Right renal pelvis (tissue), 4 donors: ENCODE results near the gene SRRD. TPM values are rescaled to one million over a fixed set of nuclear protein-coding genes. Genes with fewer than 3 reads are reported as not detected.
"Not testable (repeated sequence)": the region's sequence is repeated elsewhere in the genome, so short reads cannot be mapped to it uniquely, and the experiment has no call there.

Experiments used
- DNase-seq, 4 donors: peaks; one replicate each; pipeline ENCODE4 v3.0.0-alpha.2; 2013; ENCODE audit warnings: low read depth in 4 of 4, low spot score in 3 of 4, missing footprints in 1 of 4
- polyA plus RNA-seq, 4 donors: library from polyadenylated mRNA; unstranded; fragments of 120-200 nt; gene quantifications; one replicate each; pipeline ENCODE4 v1.2.1, GENCODE V29; 2013; ENCODE audit not compliant: insufficient read length in 4 of 4

Gene SRRD, protein sequence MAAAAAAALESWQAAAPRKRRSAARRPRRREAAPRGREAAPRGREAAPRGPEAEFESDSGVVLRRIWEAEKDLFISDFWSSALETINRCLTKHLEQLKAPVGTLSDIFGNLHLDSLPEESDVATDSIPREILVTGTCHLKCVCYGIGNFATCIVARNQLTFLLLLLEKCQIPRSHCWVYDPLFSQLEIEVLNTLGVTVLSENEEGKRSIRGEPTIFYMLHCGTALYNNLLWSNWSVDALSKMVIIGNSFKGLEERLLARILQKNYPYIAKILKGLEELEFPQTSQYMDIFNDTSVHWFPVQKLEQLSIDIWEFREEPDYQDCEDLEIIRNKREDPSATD
- polyA plus RNA-seq = 10 to 100 TPM; 28.3 to 38.1 (median 34.5) TPM

DNA sequence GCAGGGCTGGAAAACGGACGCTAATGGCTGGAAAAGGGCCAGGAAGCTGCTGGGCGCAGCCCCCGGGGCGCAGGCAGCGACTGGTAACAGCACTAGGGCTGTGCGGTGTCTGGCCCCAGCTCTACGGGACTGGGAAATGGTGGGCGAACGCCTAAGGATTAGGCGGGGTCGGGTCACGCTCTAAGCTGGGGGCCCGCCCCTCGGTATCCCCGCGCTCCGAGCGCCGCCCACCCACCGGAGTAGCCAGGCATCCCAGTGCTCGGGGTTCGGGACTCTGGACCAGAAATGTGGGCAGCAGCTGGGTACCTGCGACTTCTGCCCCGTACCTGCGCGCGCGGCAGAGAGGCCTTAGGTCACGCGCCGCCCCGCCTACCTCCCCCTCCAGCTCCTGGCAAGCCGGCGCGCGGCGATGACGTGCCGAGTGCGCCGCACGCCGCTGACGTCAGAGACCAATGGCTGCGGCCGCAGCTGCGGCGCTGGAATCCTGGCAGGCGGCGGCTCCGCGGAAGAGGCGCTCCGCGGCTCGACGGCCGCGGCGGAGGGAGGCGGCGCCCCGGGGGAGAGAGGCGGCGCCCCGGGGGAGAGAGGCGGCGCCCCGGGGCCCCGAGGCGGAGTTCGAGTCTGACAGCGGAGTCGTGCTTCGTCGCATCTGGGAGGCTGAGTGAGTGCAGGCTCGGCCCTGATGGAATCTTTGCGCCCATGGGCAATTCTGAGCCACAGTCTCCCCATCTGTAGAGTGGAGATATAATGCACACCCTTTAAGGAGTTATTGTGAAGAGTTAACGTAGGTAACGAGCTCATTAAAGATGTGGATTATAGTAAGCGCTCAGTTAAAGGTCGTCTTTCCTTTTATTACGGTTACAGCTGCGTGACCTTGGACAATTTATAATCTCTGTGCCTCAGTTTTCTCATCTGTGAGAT is at the start of gene SRRD, which contains the start of gene HPS4:
SRRD (plus strand) TSS at position 439 of the 921 bp plus-strand sequence; CDS start at position 453, 14 bp downstream.
HPS4 (minus strand) TSS at position 345 of the 921 bp plus-strand sequence. CDS start 2,021 bp downstream, outside the sequence.
- peak; percentile 83 to 91 (median 86) for DNase-seq

DNA sequence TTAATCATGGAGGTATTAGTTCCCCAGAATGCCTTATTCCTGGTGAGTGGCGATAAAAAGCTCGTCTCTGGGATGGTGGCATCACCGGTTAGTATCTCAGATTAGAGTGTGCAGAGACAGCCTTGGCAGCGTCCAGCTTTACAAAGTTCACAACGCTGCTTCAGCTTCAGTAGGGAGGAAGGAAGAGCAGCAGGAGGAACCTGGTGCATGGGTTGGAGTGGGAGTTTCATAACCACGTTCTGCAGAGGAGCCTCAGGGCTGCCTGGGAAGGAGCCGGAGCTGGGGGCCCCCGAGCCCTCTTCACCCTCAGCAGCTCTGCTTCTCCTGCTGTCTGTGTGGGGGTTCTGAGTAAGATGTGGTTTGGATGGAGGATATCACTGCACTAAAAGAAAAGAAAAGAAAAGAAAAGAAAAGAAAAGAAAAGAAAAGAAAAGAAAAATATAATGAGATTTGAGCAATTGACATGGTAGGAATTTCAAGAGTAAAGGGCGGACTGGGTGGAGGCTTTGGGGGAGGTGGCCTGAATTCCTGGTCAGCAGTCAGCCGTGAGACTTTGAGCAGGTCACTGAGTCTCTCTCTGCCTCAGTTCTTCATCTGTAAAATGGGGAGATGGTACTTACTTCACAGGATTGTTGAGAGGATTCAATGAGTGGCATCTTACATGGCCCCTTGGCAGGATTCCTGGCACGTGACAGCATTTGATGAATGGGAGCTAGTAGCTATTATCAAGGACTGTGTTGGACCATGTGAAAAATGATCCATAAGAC is 48.2 kb upstream of the SRRD start:
- DNase-seq = no peak

DNA sequence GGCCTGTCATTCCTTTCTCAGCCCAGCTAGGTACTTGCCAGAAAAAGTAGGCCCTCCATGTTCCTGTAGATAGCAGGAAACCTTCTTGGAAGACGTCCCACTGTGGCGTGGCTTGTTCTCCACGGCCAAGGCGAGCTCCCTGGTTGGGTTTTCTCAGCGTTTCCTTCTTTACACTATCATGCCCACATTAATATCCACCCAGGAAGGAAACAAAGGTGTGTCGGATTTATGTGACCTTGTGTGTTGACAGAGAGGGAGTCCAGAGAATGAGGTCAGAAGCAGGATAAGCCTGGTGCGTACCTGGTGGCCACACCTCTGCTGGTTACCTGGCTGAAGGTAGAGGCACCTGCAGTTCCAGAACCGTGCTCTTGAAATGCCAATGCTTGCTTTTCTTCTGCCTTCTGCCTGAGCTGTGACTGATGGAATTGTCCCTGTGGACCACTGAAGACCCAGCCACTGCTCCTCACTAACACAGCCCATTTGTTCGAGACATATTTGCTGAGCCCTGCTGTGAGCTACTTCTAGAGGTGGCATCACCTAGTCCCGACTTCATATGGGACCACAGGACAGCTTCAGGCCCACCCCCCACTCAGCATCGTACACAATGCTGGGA is 46.7 kb upstream of the SRRD start:
- no peak for DNase-seq

DNA sequence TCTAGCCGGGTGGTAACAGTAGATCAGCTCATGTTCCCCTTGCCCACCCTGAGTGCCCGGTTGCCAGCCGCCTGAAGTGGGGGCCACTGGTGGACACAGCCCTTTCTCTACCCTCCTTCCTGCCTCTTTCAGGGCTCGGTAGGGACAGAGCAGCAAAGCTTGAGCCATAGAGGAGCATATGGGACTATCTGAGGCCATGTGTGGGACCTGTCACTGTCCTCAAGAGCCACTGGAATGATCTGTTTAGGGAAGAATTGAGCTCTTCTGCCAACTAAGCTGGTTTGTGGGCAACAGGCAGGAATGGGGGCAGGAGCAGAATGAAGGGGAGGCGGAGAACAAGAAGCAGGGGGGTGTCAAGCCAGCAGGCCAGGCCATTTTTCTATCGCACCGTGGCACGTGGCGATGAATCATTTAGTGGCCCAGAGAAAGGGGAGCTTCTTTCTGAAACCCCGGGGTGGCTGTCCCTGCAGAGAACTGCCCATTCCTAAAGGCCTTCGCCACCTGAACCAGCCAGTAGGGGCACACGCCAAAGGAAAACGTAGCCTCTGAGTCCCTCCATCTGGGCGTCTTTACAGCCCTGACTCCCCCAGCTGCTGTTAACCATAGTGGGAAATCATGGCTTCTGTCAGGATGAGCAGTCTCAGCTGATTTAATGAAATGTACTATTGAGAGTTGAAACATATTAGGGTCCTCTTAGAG is 45.8 kb upstream of the SRRD start:
- DNase-seq = no peak

DNA sequence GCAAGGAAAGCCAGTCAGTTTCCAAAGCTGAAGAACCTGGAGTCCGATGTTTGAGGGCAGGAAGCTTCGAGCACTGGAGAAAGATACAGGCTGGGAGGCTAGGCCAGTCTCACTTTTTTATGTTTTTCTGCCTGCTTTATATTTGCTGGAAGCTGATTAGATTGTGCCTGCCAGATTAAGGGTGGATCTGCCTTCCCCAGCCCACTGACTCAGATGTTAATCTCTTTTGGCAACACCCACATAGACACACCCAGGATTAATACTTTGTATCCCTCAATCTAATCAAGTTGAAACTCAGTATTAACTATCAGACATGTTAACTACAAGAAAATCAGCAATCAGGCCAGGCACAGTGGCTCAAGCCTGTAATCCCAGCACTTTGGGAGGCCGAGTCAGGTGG is 44.9 kb upstream of the SRRD start:
- not testable (repeated sequence) for DNase-seq

DNA sequence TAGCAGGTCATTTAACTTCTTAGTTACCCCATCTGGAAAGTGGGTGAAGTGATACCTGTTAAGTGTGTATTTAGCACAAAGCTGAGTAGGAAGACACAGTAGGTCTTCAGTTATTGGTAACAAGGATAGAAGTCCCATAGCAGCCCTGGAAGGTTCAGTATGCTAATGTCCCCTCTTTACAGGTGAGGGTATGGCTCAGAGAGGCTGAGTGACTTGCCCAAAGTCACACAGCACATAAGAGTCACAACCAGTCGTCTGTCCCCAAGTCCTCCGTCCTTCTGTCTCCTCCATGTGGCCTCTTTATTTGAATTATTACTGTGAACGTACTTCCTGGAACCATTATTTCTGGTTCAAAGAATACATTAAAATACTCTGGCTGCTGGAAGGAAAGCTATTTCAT is 44.1 kb upstream of the SRRD start:
- DNase-seq = no peak

DNA sequence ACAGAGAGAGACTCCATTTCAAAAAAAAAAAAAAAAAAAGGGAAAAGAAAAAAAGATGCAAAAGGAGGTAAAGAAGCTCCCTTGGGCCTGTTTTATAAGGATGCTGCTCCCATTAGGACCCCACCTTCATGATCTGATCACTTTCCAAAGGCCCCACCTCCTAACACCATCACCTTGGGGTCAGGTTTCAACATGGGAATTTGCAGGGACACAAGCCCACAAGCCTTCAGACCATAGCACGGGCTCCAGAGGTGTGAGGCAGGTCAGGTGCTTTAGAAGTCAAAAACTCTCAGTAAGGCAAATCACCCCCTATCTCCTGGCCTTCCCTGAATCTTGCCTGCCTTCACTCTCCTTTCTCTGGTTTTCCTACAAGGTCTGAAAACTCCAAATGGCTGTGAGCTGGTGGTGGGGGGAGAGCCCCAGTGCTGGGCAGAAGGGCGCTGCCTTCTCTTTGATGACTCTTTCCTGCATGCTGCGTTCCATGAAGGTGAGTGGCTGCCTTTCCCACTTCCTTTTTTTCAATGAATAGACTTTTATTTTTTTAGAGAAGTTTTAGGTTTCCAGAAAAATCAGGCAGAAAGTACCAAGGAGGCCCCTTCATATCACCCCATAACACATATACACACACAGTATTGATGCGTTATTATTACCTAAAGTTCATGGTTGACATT is 41.5 kb upstream of the SRRD start:
- DNase-seq = no peak

DNA sequence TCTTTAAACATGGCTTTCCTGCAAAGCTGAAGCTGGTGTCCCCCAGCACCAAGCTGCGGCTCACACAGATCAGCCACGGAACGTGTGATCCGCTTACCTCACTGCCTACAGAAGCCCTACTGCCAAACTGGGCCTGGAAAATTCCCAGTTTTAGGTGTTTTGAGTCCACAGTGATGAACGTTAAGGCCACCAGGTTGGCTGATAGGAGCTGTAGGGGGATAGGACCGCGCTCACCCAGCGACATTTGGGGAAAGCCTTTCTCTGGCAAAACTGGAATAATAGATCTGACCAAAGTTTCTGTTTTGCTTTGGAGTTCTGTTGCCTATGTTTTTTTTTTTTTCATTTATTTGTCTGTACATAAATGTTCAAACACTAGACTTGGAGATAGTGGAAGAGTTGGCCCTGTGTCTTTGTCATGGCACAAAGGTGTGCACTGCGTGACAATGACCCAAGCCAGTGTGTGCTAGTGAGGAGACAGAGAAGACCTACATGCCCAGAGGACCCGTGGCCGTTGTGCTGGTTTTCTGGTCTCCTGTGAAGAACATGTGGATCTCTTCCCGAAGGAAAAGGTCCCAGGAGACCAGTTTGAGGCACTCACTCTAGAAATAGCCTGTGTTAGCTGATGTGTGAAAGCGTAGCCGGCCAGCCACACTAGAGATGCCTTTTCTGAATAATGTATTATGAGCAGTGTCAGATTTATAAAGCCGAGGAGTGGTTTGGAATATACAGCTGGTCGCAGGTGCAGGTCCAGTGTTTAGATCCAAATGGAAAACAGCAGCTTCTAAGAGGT is 39.6 kb upstream of the SRRD start:
- DNase-seq = no peak

DNA sequence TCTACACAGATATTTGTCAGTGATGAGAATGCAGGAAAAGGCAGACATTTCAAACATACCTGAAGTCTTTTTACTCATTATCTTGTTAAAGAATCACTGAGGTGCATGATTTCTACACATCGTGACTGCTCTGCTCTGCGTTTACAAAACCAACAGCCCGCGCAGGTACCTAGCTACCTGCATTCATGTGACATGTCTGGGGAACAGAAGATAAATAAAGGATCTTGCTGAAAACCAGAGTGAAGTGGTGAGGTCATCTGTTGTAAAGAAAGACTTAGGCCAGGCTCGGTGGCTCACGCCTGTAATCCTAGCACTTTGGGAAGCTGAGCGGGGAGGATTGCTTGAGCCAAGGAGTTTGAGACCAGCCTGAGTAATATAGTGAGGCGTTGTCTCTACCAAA is 38.9 kb upstream of the SRRD start:
- DNase-seq = no peak

DNA sequence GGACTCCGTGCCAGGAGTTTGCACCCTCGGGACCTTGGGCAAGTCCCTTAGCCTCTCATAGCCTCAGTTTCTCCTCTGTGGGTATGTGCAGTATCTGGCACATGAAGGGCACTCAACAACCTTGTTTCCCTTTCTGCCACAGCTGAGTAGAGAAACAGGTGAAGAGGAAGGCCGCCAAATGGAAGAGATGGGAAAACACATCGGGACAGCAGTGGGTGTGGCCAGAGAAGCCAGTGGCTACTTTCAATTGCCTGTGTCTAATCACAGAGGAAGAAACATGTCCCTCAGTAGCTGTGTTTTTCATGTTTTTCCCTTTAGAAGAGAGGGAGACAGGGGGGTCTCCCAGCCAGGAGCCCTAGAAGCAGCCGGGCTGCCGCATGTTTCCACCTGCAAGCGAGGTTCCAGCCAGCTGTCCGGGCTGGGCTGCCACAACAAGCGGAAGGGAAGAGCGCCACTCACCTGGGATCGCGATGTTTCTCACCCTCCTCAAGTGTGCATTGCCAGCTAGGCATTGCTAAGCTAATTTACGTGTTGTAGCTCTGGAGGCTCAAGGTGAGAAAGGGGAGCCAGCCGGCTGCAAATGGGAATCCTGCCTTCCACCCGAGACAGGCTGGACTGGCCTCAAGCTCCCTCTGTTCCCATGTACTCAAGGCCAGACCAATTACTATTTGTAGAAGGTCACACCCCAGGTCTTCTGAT is 38.0 kb upstream of the SRRD start:
- no peak for DNase-seq

DNA sequence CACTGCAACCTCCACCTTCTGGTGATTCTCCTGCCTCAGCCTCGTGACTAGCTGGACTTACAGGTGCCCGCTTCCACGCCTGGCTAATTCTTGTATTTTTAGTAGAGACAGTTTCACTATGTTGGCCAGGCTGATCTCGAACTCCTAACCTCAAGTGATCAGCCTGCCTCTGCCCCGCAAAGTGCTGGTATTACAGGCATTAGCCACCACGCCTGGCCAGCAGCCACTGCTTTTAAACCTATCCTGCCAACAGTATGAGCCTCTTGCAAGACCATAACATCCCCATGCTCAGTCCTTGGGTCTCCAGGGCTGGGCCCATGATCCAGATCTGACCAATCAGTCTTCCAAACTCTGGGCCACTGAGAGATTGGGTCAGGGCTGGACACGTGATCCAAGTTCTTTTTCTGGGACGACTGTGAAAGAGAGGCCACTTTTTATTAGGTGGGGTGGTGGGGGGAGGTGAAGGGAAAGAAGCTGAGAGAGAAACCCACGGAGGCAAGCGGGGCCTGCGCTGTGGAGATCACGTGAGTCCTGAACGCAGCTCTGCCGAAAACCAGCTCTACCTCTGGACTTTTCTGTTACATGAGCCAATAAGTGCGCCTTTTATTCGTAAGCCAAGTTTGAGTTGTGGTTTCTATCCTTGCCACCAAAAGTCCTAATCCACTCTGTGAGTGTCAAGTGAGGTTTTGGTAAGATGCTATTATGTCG is 36.7 kb upstream of the SRRD start:
- no peak for DNase-seq

DNA sequence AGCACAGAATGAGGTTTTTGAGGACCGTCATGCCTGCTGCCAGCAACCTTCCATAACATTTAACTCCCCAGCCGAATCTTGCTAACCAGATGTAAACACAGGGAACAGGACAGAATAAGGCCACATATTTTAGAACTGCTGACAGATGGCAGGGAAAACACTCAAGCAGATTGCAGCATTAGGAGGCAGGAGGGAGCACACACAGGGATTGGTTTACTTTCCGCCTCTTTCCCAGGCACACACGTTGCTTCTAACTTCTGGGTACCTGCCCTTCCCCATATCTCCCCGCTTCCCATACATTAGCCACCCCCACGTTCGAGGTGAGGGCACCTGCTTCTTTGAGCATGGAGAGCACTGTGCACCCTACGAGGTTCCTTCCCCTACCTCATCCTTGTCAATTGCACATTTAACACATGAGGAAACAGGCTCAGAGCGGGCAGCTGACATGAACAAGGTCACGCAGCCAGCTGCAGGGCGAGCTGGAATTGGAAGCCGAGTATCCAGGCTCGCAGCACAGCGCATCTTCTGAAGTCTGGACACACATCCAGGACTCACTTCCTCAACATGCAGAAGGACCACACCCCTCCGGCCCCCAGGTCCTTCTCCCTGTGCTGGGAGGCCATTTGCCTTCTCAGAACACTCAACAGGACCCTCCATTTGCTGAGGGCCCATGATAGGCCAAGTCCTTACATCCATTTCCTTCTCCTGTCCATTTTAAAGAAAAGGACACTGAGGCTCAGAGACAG is 35.9 kb upstream of the SRRD start:
- DNase-seq = no peak

DNA sequence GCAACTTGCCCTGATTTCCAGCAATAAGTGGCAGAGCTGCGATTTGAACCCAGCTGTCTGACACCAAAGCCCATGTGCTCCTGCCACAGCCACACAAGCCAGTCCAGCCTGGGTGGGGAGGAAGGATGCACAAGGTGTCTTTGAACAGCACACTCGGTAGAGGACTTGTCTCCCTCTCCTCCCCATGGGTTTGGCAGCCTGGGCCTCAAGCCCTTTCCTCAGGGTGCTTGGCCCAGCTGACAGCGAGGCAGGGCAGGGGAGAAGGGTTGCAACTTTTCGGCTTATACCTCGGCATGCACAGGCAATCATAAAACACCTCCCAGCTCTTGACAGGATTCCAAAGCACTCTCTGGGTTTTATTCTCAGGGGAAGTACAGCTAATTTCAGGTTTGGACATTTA is 35.3 kb upstream of the SRRD start:
- no peak for DNase-seq

DNA sequence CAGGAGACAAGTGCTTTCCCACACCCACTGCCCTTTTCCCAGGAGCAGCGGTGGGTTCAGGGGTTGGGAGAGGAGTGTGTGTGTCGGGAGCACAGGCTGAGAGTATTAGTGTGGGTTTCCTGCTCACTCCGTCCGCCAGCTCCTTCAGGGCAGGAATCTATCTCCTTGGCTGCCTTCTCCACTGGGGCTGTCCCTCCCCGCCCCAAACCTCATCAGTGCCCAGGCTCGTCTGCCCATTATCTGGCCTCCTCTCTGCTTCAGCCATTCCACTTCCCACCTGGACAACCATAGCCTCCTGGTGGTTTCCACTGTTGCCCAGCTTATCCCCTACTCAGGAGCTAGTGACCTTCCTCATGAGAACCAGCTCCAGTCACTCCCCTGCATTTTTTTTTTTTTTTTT is 34.7 kb upstream of the SRRD start:
- no peak for DNase-seq

DNA sequence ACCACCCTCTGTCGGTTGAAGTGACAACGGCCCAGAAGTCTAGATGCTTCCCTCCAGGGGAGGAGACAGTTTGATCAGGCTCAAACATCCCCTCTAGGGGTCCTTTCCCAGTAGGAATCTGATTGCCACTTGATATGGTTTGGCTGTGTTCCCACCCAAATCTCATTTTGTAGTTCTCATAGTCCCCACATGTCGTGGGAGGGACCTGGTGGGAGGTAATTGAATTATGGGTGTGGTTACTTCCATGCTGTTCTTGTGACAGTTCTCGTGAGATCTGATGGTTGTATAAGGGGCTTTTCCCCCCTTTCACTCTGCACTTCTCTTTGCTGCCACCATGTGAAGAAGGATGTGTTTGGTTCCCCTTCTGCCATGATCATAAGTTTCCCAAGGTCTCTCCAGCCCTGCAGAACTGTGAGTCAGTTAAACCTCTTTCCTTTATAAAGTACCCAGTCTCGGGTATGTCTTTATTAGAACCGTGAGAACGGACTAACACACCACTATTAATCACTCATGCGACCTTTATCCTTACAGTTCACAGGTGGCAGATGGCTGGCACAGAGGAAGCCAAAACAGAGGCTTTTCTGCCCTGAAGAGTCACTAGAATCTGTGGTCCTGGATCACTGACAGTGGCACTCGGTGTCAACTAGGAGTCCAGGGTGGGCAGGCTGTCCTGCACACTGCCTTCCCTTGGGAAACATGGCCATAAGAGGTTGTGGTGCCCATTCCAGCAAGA is 33.1 kb upstream of the SRRD start:
- no peak for DNase-seq
